ENCODE measurements around the gene MLYCD.
"Not testable (repeated sequence)": the region's sequence is repeated elsewhere in the genome, so short reads cannot be mapped to it uniquely, and the experiment has no call there.

The MLYCD gene

GRCh38 chr16:83936581-83937165, 37.8 kb downstream of the MLYCD start:
- Histone ChIP-seq H3K4me3 (ENCODE audit: low read depth in 1 of 2, low read length in 2 of 2) (no peak overlapping the region), H3K9me3 (ENCODE audit: low read length) (no peaks in the 10 kb centered on the region), H3K4me1 (ENCODE audit: insufficient read depth, low read length) (no peaks in the 10 kb centered on the region), H3K9ac (ENCODE audit: low read length) (no peak overlapping the region), H3K27me3 (ENCODE audit: control insufficient read depth in 1 of 2, insufficient read depth in 2 of 2, low read length in 2 of 2) (no peaks in the 10 kb centered on the region), H3K36me3 (ENCODE audit: insufficient read depth, low read length) (no peaks in the 10 kb centered on the region), H3K27ac (ENCODE audit: low read depth, low read length) (no peak overlapping the region)

- Histone ChIP-seq H3K36me3 (ENCODE audit: insufficient read depth, low read length) (no peaks in the 10 kb centered on the region), H3K4me3 (ENCODE audit: low read depth in 1 of 2, low read length in 2 of 2) (no peak overlapping the region), H3K9ac (ENCODE audit: low read length) (no peak overlapping the region), H3K27ac (ENCODE audit: low read depth, low read length) (no peak overlapping the region), H3K9me3 (ENCODE audit: low read length) (no peaks in the 10 kb centered on the region), H3K27me3 (ENCODE audit: control insufficient read depth in 1 of 2, insufficient read depth in 2 of 2, low read length in 2 of 2) (no peaks in the 10 kb centered on the region), H3K4me1 (ENCODE audit: insufficient read depth, low read length) (no peaks in the 10 kb centered on the region)
Observed at GRCh38 chr16:83937267-83937666, 38.4 kb downstream of the MLYCD start.

GRCh38 chr16:83937922-83938885, 39.3 kb downstream of the MLYCD start:
- Histone ChIP-seq H3K27me3 (ENCODE audit: control insufficient read depth in 1 of 2, insufficient read depth in 2 of 2, low read length in 2 of 2) (no peaks in the 10 kb centered on the region), H3K9ac (ENCODE audit: low read length) (no peak overlapping the region), H3K27ac (ENCODE audit: low read depth, low read length) (no peak overlapping the region), H3K36me3 (ENCODE audit: insufficient read depth, low read length) (no peaks in the 10 kb centered on the region), H3K4me1 (ENCODE audit: insufficient read depth, low read length) (no peaks in the 10 kb centered on the region), H3K4me3 (ENCODE audit: low read depth in 1 of 2, low read length in 2 of 2) (no peak overlapping the region), H3K9me3 (ENCODE audit: low read length) (no peaks in the 10 kb centered on the region)

- H3K27ac ChIP-seq (ENCODE audit: low read depth, low read length): no peak overlapping the region
- no peaks in the 10 kb centered on the region for H3K27me3 ChIP-seq (ENCODE audit: control insufficient read depth in 1 of 2, insufficient read depth in 2 of 2, low read length in 2 of 2)
- H3K9me3 ChIP-seq (ENCODE audit: low read length): no peaks in the 10 kb centered on the region
- no peaks in the 10 kb centered on the region for H3K36me3 ChIP-seq (ENCODE audit: insufficient read depth, low read length)
- H3K4me3 ChIP-seq (ENCODE audit: low read depth in 1 of 2, low read length in 2 of 2): no peak overlapping the region
- no peak overlapping the region for H3K9ac ChIP-seq (ENCODE audit: low read length)
- H3K4me1 ChIP-seq (ENCODE audit: insufficient read depth, low read length): no peaks in the 10 kb centered on the region
Observed at GRCh38 chr16:83939266-83939855, 40.4 kb downstream of the MLYCD start.

- Histone ChIP-seq H3K4me1 (ENCODE audit: insufficient read depth, low read length) (no peaks in the 10 kb centered on the region), H3K9me3 (ENCODE audit: low read length) (no peaks in the 10 kb centered on the region), H3K9ac (ENCODE audit: low read length) (no peak overlapping the region), H3K4me3 (ENCODE audit: low read depth in 1 of 2, low read length in 2 of 2) (no peak overlapping the region), H3K27me3 (ENCODE audit: control insufficient read depth in 1 of 2, insufficient read depth in 2 of 2, low read length in 2 of 2) (no peaks in the 10 kb centered on the region), H3K36me3 (ENCODE audit: insufficient read depth, low read length) (no peaks in the 10 kb centered on the region), H3K27ac (ENCODE audit: low read depth, low read length) (no peak overlapping the region)
Observed at GRCh38 chr16:83940119-83940518, 41.2 kb downstream of the MLYCD start.

GRCh38 chr16:83940630-83941378, 41.9 kb downstream of the MLYCD start:
- Histone ChIP-seq H3K9ac (ENCODE audit: low read length) (no peak overlapping the region), H3K9me3 (ENCODE audit: low read length) (no peaks in the 10 kb centered on the region), H3K4me3 (ENCODE audit: low read depth in 1 of 2, low read length in 2 of 2) (no peak overlapping the region), H3K27me3 (ENCODE audit: control insufficient read depth in 1 of 2, insufficient read depth in 2 of 2, low read length in 2 of 2) (no peaks in the 10 kb centered on the region), H3K4me1 (ENCODE audit: insufficient read depth, low read length) (no peaks in the 10 kb centered on the region), H3K36me3 (ENCODE audit: insufficient read depth, low read length) (no peaks in the 10 kb centered on the region), H3K27ac (ENCODE audit: low read depth, low read length) (no peak overlapping the region)

GRCh38 chr16:83941546-83941945, 42.6 kb downstream of the MLYCD start:
- H3K9me3 ChIP-seq (ENCODE audit: low read length); H3K36me3 ChIP-seq (ENCODE audit: insufficient read depth, low read length); H3K4me3 ChIP-seq (ENCODE audit: low read depth in 1 of 2, low read length in 2 of 2); H3K27ac ChIP-seq (ENCODE audit: low read depth, low read length); H3K4me1 ChIP-seq (ENCODE audit: insufficient read depth, low read length); H3K9ac ChIP-seq (ENCODE audit: low read length); H3K27me3 ChIP-seq (ENCODE audit: control insufficient read depth in 1 of 2, insufficient read depth in 2 of 2, low read length in 2 of 2): not testable (repeated sequence)

GRCh38 chr16:83942074-83942473, 43.2 kb downstream of the MLYCD start:
- no peaks in the 10 kb centered on the region for H3K4me1 ChIP-seq (ENCODE audit: insufficient read depth, low read length)
- H3K9ac ChIP-seq (ENCODE audit: low read length): no peak overlapping the region
- no peaks in the 10 kb centered on the region for H3K27me3 ChIP-seq (ENCODE audit: control insufficient read depth in 1 of 2, insufficient read depth in 2 of 2, low read length in 2 of 2)

GRCh38 chr16:83942815-83943515, 44.0 kb downstream of the MLYCD start:
- H3K9ac ChIP-seq (ENCODE audit: low read length): no peak overlapping the region
- no peaks in the 10 kb centered on the region for H3K9me3 ChIP-seq (ENCODE audit: low read length)
- no peaks in the 10 kb centered on the region for H3K36me3 ChIP-seq (ENCODE audit: insufficient read depth, low read length)
- no peaks in the 10 kb centered on the region for H3K27me3 ChIP-seq (ENCODE audit: control insufficient read depth in 1 of 2, insufficient read depth in 2 of 2, low read length in 2 of 2)
- H3K4me3 ChIP-seq (ENCODE audit: low read depth in 1 of 2, low read length in 2 of 2): no peak overlapping the region
- no peaks in the 10 kb centered on the region for H3K4me1 ChIP-seq (ENCODE audit: insufficient read depth, low read length)
- H3K27ac ChIP-seq (ENCODE audit: low read depth, low read length): no peak overlapping the region

More at GRCh38 chr16:83942074-83942473, 43.2 kb downstream of the MLYCD start:
- no peaks in the 10 kb centered on the region for H3K36me3 ChIP-seq (ENCODE audit: insufficient read depth, low read length)
- H3K9me3 ChIP-seq (ENCODE audit: low read length): no peaks in the 10 kb centered on the region
- H3K27ac ChIP-seq (ENCODE audit: low read depth, low read length): no peak overlapping the region
- no peak overlapping the region for H3K4me3 ChIP-seq (ENCODE audit: low read depth in 1 of 2, low read length in 2 of 2)

GRCh38 chr16:83943516-83944050, 44.7 kb downstream of the MLYCD start:
- Histone ChIP-seq H3K36me3 (ENCODE audit: insufficient read depth, low read length) (no peaks in the 10 kb centered on the region), H3K4me3 (ENCODE audit: low read depth in 1 of 2, low read length in 2 of 2) (no peak overlapping the region), H3K4me1 (ENCODE audit: insufficient read depth, low read length) (no peaks in the 10 kb centered on the region), H3K9me3 (ENCODE audit: low read length) (no peaks in the 10 kb centered on the region), H3K9ac (ENCODE audit: low read length) (no peak overlapping the region), H3K27ac (ENCODE audit: low read depth, low read length) (no peak overlapping the region), H3K27me3 (ENCODE audit: control insufficient read depth in 1 of 2, insufficient read depth in 2 of 2, low read length in 2 of 2) (no peaks in the 10 kb centered on the region)
